T-helper 1 cell treated with Interleukin-12 subunit alpha and Interleukin-12 subunit beta and Interleukin-4 antibody, amounts not matched to agents 30 μg/mL and 1 μg/mL, for 36 hours (primary cell): Measurements from ENCODE around the gene UGP2.
"Not testable (repeated sequence)": the region's sequence is repeated elsewhere in the genome, so short reads cannot be mapped to it uniquely, and the experiment has no call there.

ENCODE experiments used
- H3K27ac Mint-ChIP-seq: one replicate; pipeline ENCODE4 v1.8.0; 2021; ENCODE audit warnings: mild to moderate bottlenecking, mixed read lengths
- H3K27me3 Mint-ChIP-seq: one replicate; pipeline ENCODE4 v1.8.0; 2021; ENCODE audit warnings: low read depth, mixed read lengths
- H3K36me3 Mint-ChIP-seq: one replicate; pipeline ENCODE4 v1.8.0; 2021; ENCODE audit warnings: low read depth, mixed read lengths
- H3K4me1 Mint-ChIP-seq: one replicate; pipeline ENCODE4 v1.8.0; 2021; ENCODE audit warnings: low read depth, mixed read lengths
- H3K4me3 Mint-ChIP-seq: one replicate; pipeline ENCODE4 v1.8.0; 2021; ENCODE audit warnings: mild to moderate bottlenecking, moderate library complexity, mixed read lengths
- H3K9me3 Mint-ChIP-seq: one replicate; pipeline ENCODE4 v1.8.0; 2021; ENCODE audit warnings: mixed read lengths

The UGP2 gene

DNA sequence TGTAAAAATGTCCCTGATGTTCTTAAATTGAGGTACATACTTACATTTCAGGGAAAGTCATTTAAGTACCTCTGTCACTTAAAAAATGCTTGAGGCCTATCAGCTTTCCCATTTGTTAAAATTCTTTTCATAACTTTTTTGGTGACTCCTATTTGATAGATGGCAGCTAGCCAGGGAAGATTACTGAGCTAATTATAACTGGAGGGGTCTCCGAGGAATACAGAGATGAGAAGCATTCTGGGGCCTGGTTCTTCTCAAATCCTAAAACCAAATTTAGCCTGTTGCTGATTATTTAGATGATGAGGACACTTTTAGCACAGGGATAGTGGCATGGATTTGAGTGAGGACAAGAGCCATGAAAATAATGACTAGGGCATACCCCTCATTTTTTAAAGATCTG, 4.8 kb downstream of the UGP2 start:
- H3K36me3 Mint-ChIP-seq: peaks cover 28% of the 10 kb centered on the region
- H3K27me3 Mint-ChIP-seq: no peaks in the 10 kb centered on the region
- H3K9me3 Mint-ChIP-seq: peaks cover 6% of the 10 kb centered on the region
- H3K4me3 Mint-ChIP-seq: no peak overlapping the region
- peaks cover 54% of the 10 kb centered on the region for H3K4me1 Mint-ChIP-seq
- no peak overlapping the region for H3K27ac Mint-ChIP-seq

DNA sequence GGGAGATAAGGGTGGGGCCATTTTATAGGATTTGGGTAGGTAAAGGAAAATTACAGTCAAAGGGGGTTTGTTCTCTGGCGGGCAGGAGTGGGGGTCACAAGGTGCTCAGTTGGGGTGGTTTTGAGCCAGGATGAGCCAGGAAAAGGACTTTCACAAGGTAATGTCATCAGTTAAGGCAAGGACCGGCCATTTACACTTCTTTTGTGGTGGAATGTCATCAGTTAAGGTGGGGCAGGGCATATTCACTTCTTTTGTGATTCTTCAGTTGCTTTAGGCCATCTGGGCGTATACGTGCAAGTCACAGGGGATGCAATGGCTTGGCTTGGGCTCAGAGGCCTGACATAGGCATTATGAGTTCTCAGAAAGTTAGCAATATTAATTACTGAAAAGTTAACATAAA, 5.9 kb downstream of the UGP2 start:
- Mint-ChIP-seq H3K4me1 (peaks cover 58% of the 10 kb centered on the region), H3K36me3 (peaks cover 28% of the 10 kb centered on the region)
- not testable (repeated sequence) for H3K4me3 Mint-ChIP-seq, H3K27ac Mint-ChIP-seq, H3K27me3 Mint-ChIP-seq, H3K9me3 Mint-ChIP-seq

DNA sequence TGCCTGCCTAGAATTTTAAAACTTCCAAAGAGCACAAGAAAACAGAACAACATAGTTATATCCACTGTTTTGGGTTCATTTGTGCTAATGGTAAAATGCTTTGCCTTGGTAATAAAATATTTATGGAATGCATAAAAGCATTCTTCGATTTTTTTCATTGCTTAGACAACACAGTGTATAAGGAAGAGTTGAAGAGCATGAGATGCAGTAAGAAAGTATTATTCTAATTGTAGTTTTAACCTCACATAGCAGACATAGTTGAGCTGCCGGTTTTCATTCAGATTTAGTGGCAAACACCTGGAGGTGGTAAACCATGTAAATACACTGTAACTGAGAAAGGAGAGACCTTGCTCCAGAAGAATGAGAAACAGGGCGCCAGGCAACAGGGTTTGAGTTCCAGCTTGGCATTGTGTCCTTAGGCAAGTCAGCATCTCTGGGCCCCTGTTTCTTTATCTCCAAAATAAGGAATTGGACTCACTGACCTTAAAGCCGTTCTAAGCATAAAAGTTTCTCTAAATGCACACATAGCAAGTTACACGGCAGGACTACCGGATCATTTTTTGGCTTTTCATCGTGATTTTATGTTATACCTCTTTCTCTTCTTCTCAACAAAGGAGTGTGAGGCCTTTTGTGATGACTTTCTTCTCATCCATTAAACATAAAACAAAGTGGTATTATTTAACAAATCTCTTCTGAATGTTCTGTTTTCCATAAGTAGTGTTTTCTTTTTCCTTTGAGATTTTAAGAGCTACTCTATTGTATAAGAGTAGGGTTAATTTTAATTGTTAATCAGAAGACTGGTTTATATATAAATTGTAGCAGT, 7.9 kb downstream of the UGP2 start:
- Mint-ChIP-seq H3K9me3 (peaks cover 6% of the 10 kb centered on the region), H3K27me3 (no peaks in the 10 kb centered on the region), H3K4me1 (peaks cover 60% of the 10 kb centered on the region), H3K36me3 (peaks cover 40% of the 10 kb centered on the region), H3K4me3 (no peak overlapping the region), H3K27ac (no peak overlapping the region)

DNA sequence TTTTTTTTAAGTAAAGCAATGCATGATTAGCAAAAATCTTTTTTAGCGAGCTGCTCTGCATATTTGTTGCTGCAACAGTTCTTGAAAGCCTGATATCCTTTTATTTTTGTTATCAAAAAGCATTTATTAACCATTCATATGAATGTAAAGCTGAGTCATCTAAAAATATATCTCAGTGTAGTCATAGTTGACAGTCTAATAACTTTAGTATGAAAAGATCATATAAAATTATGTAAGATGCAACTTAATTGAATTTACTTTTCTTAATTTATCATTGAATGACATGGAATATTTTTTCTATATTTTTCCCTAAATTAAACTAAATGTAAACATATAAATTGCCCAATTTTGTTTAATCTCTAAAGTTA, 8.5 kb downstream of the UGP2 start:
- no peak overlapping the region for H3K4me3 Mint-ChIP-seq
- H3K27me3 Mint-ChIP-seq: no peaks in the 10 kb centered on the region
- peaks cover 42% of the 10 kb centered on the region for H3K36me3 Mint-ChIP-seq
- H3K4me1 Mint-ChIP-seq: peaks cover 59% of the 10 kb centered on the region
- no peak overlapping the region for H3K27ac Mint-ChIP-seq
- peaks cover 6% of the 10 kb centered on the region for H3K9me3 Mint-ChIP-seq

DNA sequence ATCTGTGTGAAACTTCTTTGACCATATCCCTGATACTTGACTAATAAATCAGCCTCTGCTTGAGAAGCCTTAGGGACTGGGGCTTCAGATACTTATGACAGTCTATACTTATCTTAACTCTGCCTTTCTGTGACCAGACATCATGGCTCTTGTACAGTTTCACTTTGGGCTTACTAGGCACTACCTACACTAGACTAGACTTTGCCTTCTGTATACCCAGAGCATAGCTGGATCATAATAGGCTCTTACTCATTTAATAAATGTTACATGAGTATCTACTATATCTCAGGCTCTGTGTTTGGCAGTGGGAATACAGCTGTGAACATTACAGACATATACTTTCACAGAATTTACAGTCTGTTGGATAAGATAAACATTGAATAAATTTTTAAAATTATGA, 9.0 kb downstream of the UGP2 start:
- Mint-ChIP-seq H3K4me3 (no peak overlapping the region), H3K36me3 (peaks cover 40% of the 10 kb centered on the region), H3K27ac (no peak overlapping the region)

DNA sequence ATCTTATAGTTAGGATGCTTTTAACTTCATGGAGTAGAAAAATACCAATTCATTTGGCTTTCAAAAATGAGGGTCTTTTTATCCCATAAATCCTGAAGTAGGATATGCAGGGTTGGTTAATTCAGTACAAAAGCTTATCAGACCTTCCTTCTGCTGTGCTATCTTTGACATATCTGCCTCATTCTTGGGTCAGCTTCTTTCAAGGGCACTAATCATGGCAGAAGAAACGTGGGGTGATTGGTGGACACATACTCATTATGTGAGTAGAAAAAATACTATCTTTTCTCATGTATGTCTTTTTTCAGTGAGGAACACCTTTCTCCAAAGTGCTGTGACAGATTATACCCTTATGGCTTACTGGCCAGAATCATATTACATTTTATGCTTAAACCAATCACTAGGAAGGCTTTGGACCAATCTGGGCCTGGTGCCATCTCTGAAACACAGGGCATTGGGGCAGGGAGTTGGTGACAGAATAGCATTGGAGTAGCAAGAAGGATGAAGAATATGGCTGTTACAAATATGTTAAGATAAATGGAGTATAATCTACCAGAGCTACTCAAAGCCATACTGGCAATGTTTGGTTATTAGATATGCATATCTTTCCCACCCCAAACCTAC, 10.1 kb downstream of the UGP2 start:
- H3K4me3 Mint-ChIP-seq: no peak overlapping the region
- H3K9me3 Mint-ChIP-seq: peaks cover 6% of the 10 kb centered on the region
- no peak overlapping the region for H3K27ac Mint-ChIP-seq
- H3K27me3 Mint-ChIP-seq: no peaks in the 10 kb centered on the region
- peaks cover 42% of the 10 kb centered on the region for H3K36me3 Mint-ChIP-seq
- peaks cover 62% of the 10 kb centered on the region for H3K4me1 Mint-ChIP-seq

More for the DNA sequence above, 9.0 kb downstream of the UGP2 start:
- Mint-ChIP-seq H3K27me3 (no peaks in the 10 kb centered on the region), H3K4me1 (peaks cover 57% of the 10 kb centered on the region), H3K9me3 (peaks cover 6% of the 10 kb centered on the region)

DNA sequence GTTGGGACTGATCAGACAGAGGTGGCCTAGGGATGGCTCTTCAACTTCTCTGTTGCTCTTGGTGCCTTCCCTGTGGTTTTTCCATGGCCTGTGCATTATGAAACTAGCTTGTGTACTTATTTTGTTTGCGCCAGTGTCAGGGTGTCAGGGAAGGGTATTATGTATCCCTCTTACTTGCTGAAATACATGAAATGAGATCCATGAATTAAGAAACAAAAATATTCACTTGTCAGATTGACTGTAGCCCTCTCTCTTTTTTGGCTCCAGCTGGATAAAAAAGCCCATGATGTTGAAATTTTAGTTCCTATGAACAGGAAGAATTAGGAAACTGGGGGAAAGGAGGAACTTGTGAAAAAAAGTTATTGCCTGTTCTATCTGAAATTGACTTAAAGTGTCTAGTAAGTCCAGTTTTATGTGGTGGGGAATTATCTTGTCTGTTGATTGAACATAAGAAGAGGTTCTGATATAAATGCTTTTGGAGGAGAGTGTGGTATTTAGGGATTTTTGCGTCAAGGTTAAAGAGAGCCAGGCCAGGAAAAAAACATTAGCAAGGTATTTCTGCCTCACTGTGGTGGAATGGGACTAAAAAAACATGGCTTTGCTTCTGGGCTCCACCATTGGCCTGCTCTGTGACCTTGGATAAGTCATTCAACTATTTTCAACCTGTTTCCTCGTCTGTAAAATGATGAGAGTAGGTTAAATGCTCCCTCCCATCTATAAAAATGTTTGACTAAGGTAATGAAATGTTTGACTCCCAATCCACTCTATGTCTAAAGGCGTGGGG, 12.0 kb downstream of the UGP2 start:
- no peaks in the 10 kb centered on the region for H3K9me3 Mint-ChIP-seq
- peak overlapping the region; percentile 67 for H3K27ac Mint-ChIP-seq
- peaks cover 37% of the 10 kb centered on the region for H3K36me3 Mint-ChIP-seq
- peaks cover 66% of the 10 kb centered on the region for H3K4me1 Mint-ChIP-seq
- H3K27me3 Mint-ChIP-seq: no peaks in the 10 kb centered on the region
- no peak overlapping the region for H3K4me3 Mint-ChIP-seq

DNA sequence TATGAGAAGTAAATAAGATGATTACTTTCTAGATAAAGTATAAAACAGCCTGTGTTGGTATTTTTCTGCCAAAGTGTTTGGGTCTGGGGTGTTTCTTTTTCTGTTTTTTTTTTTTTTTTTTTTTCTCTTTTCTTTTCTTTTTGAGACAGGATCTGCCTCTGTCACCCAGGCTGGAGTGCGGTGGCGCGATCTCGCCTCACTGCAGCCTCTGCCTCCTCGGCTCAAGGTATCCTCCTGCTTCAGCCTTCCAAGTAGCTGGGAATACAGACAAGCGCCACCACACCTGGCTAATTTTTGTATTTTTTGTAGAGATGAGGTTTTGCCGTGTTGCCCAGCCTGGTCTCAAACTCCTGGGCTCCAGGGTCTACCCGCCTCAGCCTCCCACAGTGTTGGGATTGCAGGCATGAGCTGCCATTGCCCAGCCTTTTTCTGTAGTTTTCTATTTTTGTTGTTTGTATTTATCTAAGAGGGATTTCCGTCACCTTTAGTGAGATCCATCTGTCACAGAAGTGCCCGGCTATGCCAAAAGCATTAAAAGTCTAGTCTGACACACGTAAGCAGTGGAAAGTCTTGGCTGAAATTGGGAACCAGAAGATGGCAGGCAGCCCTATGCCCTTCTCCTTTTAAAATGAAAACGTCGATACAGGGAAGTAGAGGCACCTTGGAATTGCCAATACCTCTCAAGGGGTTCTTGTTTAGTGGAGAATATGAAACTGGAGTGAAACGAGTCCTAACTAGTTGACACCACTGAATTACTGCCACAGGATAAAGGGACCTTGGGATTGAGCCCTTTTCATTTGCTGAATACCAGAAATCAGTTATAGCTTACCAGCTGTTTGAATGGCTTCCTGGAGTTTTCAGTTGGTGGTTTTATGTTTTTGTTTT, 14.0 kb downstream of the UGP2 start:
- Mint-ChIP-seq H3K4me3 (peak overlapping the region; percentile 77), H3K36me3 (peaks cover 45% of the 10 kb centered on the region), H3K4me1 (peaks cover 59% of the 10 kb centered on the region), H3K27me3 (no peaks in the 10 kb centered on the region), H3K27ac (peak overlapping the region; percentile 94), H3K9me3 (no peaks in the 10 kb centered on the region)

DNA sequence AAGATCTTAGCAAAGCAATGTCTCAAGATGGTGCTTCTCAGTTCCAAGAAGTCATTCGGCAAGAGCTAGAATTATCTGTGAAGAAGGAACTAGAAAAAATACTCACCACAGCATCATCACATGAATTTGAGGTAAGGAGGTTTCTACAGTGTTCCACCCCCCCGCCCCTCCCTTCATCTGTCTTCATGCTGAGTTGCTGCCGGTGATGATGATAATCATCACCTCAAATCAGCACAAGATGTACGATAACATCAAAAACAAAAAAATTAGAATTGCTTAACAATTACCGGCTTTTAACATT, 14.6 kb downstream of the UGP2 start:
- peaks cover 44% of the 10 kb centered on the region for H3K36me3 Mint-ChIP-seq
- peak overlapping the region; percentile 77 for H3K4me3 Mint-ChIP-seq
- H3K27ac Mint-ChIP-seq: peak overlapping the region; percentile 94
- no peaks in the 10 kb centered on the region for H3K27me3 Mint-ChIP-seq
- no peaks in the 10 kb centered on the region for H3K9me3 Mint-ChIP-seq
- H3K4me1 Mint-ChIP-seq: peaks cover 59% of the 10 kb centered on the region

DNA sequence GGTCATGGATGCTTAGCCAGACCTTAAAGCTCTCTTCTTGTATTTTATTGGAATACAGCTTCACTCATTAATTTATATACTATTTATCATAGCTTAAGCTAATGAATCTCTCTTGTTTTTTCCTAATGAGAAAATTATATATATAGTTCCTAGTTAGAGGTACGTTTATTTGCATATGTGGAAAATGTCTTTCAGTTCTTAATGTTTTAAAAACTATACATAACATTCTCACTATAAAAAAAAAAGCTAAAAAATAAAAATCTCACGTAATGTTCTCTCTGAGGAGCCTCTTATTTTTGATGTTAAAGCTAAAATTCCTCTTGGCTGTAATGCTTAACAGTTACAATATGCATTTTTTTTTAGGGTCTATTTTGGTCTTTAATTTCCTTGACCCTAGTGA, 16.6 kb downstream of the UGP2 start:
- no peaks in the 10 kb centered on the region for H3K9me3 Mint-ChIP-seq
- no peak overlapping the region for H3K4me3 Mint-ChIP-seq
- H3K36me3 Mint-ChIP-seq: peaks cover 50% of the 10 kb centered on the region
- peaks cover 50% of the 10 kb centered on the region for H3K4me1 Mint-ChIP-seq
- H3K27ac Mint-ChIP-seq: peak overlapping the region; percentile 45
- H3K27me3 Mint-ChIP-seq: no peaks in the 10 kb centered on the region

DNA sequence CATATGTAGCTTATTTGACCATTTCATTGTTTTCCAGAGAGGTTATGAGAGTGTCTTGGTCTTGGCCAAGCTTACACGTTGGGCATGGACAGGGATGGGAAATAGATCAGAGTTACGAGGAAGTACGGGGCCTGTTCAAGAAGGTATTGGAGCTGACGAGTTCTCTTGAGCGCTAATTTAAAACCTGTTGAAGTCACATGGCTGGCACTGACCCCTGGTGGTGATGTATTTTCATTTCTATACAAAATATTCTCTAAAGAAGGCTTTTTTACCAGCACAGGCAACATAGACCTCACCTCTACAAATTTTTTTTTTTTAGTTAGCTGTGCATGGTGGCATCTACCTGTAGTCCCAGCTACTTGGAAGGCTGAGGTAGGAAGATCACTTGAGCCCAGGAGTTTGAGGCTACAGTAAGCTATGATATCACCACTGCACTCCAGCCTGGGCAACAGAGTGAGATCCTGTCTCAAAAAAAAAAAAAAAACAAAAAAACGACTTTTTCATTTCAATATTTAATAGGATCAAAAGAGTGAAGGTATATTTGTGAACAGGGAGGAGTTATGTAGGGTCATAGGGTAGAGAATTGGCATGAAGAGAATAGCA, 19.6 kb downstream of the UGP2 start:
- H3K27me3 Mint-ChIP-seq: no peaks in the 10 kb centered on the region
- no peak overlapping the region for H3K27ac Mint-ChIP-seq
- no peak overlapping the region for H3K4me3 Mint-ChIP-seq
- H3K4me1 Mint-ChIP-seq: peaks cover 34% of the 10 kb centered on the region
- peaks cover 44% of the 10 kb centered on the region for H3K36me3 Mint-ChIP-seq
- no peaks in the 10 kb centered on the region for H3K9me3 Mint-ChIP-seq

DNA sequence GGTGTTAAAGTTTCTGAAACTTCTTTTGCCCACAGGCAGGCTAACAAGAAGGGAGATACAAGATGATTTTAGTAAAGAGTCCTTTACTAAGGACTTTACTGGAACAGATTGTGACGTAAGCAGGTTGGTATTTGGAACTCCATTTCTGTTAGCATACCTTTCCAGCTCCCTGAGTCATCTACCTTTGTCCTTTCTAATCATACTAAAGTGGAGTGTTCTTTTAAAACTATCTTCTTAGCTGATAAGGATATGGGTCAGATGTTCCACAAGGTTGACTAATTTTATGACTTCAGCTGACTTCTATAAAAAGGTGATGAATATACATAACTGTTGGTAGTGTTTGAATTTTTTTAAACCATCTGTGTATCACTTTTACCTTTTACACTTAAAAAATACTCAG, 21.1 kb downstream of the UGP2 start:
- Mint-ChIP-seq H3K4me3 (no peak overlapping the region), H3K4me1 (peaks cover 27% of the 10 kb centered on the region), H3K9me3 (no peaks in the 10 kb centered on the region), H3K27ac (no peak overlapping the region), H3K27me3 (no peaks in the 10 kb centered on the region), H3K36me3 (peaks cover 44% of the 10 kb centered on the region)

DNA sequence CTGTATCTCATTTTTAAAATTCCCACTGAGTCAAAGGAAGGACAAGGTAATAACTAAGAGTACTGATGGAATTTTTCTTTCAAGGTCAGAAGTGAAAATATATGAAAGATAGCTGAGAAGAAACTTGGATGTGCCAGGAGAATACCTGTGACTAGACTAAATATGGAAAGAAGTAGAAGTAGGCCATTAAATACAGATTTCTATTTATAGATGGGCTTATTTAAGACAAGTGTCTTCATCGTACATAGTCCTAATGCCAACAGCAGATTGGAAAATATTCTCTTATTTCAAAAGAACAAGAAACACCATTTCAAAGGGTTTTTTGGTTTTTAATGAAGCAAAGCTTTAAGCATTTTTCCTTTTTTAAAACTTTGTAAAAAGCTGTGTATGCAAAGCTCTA, 22.0 kb downstream of the UGP2 start:
- peaks cover 26% of the 10 kb centered on the region for H3K4me1 Mint-ChIP-seq
- no peaks in the 10 kb centered on the region for H3K27me3 Mint-ChIP-seq
- H3K9me3 Mint-ChIP-seq: no peaks in the 10 kb centered on the region
- H3K36me3 Mint-ChIP-seq: peaks cover 46% of the 10 kb centered on the region
- no peak overlapping the region for H3K4me3 Mint-ChIP-seq
- H3K27ac Mint-ChIP-seq: no peak overlapping the region
